ENCODE results near the gene DNAJB14. TPM values are rescaled to one million over a fixed set of nuclear protein-coding genes. Genes with fewer than 3 reads are reported as not detected.

The DNAJB14 gene
- total RNA-seq, 2 donors from 2014 or later = 43.4 to 45.1 TPM

Other genes with a start within 250 kb of the DNAJB14 start
- gene DAPP1, start 129.8 kb downstream of the DNAJB14 start, total RNA-seq = 10 to 100 TPM; 52.9 to 58.4 TPM
- gene LAMTOR3, start 52.2 kb downstream of the DNAJB14 start, total RNA-seq = 10 to 100 TPM; 31.6 to 31.9 TPM
- gene H2AZ1, start 3.7 kb upstream of the DNAJB14 start, total RNA-seq = 100 to 1,000 TPM; 519 to 844 TPM
- 1 to 10 TPM; 1.8 to 3.5 TPM for gene DDIT4L, start 243.8 kb upstream of the DNAJB14 start, total RNA-seq